Suprapubic skin (tissue), 4 donors: ENCODE measurements around the gene DGCR6. TPM values are rescaled to one million over a fixed set of nuclear protein-coding genes. Genes with fewer than 3 reads are reported as not detected.
A peak's percentile ranks its signal among the peaks of the same experiment; 100 is the strongest.
"Not testable (repeated sequence)": the region's sequence is repeated elsewhere in the genome, so short reads cannot be mapped to it uniquely, and the experiment has no call there.

Source experiments
- DNase-seq, 2 donors: peaks; one replicate each; pipeline ENCODE4 v3.0.0-alpha.2; 2019; ENCODE audit warnings: low spot score in 2 of 2
- H3K27ac ChIP-seq: fragments of 200-600 bp; sonication (generic); one replicate; pipeline ENCODE4 v1.5.1; 2019
- H3K27me3 ChIP-seq: fragments of 200-600 bp; sonication (generic); one replicate; pipeline ENCODE4 v1.5.1; 2019
- H3K36me3 ChIP-seq: fragments of 200-600 bp; sonication (generic); one replicate; pipeline ENCODE4 v1.5.1; 2019
- H3K4me1 ChIP-seq: fragments of 200-600 bp; sonication (generic); one replicate; pipeline ENCODE4 v1.5.1; 2019
- H3K4me3 ChIP-seq: fragments of 200-600 bp; sonication (generic); one replicate; pipeline ENCODE4 v1.5.1; 2019; ENCODE audit warnings: mild to moderate bottlenecking
- H3K9me3 ChIP-seq: fragments of 200-600 bp; sonication (generic); one replicate; pipeline ENCODE4 v1.5.1; 2019
- EP300 ChIP-seq: sonication (generic); formaldehyde crosslinking; IDR thresholded peaks from one replicate; pipeline ENCODE4 v1.6.1; 2017; ENCODE audit warnings: antibody characterized with exemption
- POLR2A ChIP-seq, 2 donors: fragments of 450-650 bp; IDR thresholded peaks; one replicate each; pipeline ENCODE4 v1.6.1; 2017; ENCODE audit warnings: antibody characterized with exemption in 2 of 2, mild to moderate bottlenecking in 2 of 2, moderate library complexity in 2 of 2
- POLR2AphosphoS5 ChIP-seq, 3 donors: sonication (generic); formaldehyde crosslinking; IDR thresholded peaks; one replicate each; pipeline ENCODE4 v1.6.1; 2017; ENCODE audit warnings: antibody characterized with exemption in 3 of 3
- WGBS: methylation state at CpG from one replicate; pipeline ENCODE4 v1.1.5; 2018; 5-methylcytosine and 5-hydroxymethylcytosine counted together
- total RNA-seq, 4 donors: library from RNA; depleted of rRNA; stranded (reverse); fragments of >200 nt; gene quantifications; one replicate each; pipeline ENCODE4 v1.1.0, GENCODE V29; 2016
- TF ChIP-seq, protein P1 (sequence below), 2 donors: fragments of 200-600 bp in 1 of 2; fragments of 450-650 bp in 1 of 2; sonication (generic) in 1 of 2; IDR thresholded peaks; one replicate each; pipeline ENCODE4 v1.5.1; 2016 to 2019; ENCODE audit warnings: antibody characterized with exemption in 2 of 2, mild to moderate bottlenecking in 1 of 2, moderate library complexity in 1 of 2

The DGCR6 gene
- total RNA-seq, 4 donors from 2014 or later = 4.9 to 11.2 (median 7.2) TPM

- Histone ChIP-seq H3K27ac (no peak overlapping the region), H3K4me1 (no peaks in the 10 kb centered on the region), H3K36me3 (no peaks in the 10 kb centered on the region), H3K9me3 (no peaks in the 10 kb centered on the region), H3K27me3 (peaks cover 33% of the 10 kb centered on the region), H3K4me3 (no peak overlapping the region)
- DNase-seq = peak; percentile 31 to 36
- WGBS = 66% methylated on average over 4 of the region's 6 CpGs
- TF ChIP-seq POLR2A (IDR thresholded peaks at IDR 0.05) (no peak), EP300 (no peak), POLR2AphosphoS5 (IDR thresholded peaks at IDR 0.05) (no peak)
- TF ChIP-seq, protein P1, sequence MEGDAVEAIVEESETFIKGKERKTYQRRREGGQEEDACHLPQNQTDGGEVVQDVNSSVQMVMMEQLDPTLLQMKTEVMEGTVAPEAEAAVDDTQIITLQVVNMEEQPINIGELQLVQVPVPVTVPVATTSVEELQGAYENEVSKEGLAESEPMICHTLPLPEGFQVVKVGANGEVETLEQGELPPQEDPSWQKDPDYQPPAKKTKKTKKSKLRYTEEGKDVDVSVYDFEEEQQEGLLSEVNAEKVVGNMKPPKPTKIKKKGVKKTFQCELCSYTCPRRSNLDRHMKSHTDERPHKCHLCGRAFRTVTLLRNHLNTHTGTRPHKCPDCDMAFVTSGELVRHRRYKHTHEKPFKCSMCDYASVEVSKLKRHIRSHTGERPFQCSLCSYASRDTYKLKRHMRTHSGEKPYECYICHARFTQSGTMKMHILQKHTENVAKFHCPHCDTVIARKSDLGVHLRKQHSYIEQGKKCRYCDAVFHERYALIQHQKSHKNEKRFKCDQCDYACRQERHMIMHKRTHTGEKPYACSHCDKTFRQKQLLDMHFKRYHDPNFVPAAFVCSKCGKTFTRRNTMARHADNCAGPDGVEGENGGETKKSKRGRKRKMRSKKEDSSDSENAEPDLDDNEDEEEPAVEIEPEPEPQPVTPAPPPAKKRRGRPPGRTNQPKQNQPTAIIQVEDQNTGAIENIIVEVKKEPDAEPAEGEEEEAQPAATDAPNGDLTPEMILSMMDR (IDR thresholded peaks at IDR 0.05) = no peak
Measured at GRCh38 chr22:18952022-18952421, 45.9 kb downstream of the DGCR6 start.

GRCh38 chr22:18953128-18953527 is 47.0 kb downstream of the DGCR6 start:
- not testable (repeated sequence) for H3K27ac ChIP-seq, H3K4me1 ChIP-seq, H3K4me3 ChIP-seq, H3K36me3 ChIP-seq, H3K9me3 ChIP-seq
- H3K27me3 ChIP-seq = peaks cover 33% of the 10 kb centered on the region
- DNase-seq = peak; percentile 36 to 58
- WGBS = 25% methylated on average over 3 of the region's 14 CpGs

GRCh38 chr22:18954303-18954989 is 48.3 kb downstream of the DGCR6 start:
- H3K9me3 ChIP-seq, H3K4me1 ChIP-seq, H3K27ac ChIP-seq, H3K4me3 ChIP-seq, H3K36me3 ChIP-seq: not testable (repeated sequence)
- H3K27me3 ChIP-seq = peaks cover 30% of the 10 kb centered on the region
- 25% methylated on average over 2 of the region's 14 CpGs for WGBS
- DNase-seq = peak; percentile 60 to 82
- TF ChIP-seq, protein P1 (IDR thresholded peaks at IDR 0.05) = peak; percentile 44 to 95

DNA sequence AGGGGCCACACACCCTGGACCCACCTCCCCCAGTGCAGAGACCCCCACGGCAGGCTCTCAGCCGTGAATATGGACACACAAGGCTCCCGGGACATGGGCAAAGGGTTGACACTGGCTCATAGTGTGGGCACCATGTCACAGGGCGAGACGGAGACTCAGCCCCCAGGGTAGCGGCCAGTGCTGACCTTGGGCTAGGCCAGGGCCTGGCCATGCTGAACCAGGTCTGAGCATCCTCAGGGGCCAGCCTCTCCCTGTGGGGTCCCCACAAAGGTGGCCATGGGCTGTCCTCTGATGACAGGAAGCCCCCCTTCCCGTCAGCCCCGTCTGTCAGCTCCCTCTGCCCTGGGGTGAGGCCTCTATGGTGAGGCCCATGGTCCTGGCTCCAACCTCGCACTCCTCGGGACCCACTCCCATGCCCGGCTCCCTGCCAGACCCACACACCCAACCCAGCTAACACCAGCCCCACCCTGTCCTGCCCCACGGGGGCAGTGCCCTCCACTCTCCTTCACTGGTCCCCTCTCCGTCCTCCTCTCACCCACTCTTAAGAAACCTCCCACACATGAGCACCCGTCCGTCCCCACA is 49.0 kb downstream of the DGCR6 start:
- WGBS = 80% methylated on average over 15 of the region's 15 CpGs
- peak; percentile 59 to 73 for DNase-seq

GRCh38 chr22:18955696-18956095 is 49.6 kb downstream of the DGCR6 start:
- Histone ChIP-seq H3K4me1 (no peaks in the 10 kb centered on the region), H3K27me3 (peaks cover 24% of the 10 kb centered on the region), H3K27ac (no peak overlapping the region), H3K36me3 (no peaks in the 10 kb centered on the region), H3K4me3 (no peak overlapping the region), H3K9me3 (no peaks in the 10 kb centered on the region)
- 89% methylated on average over 3 of the region's 10 CpGs for WGBS
- no peak for TF ChIP-seq POLR2A (IDR thresholded peaks at IDR 0.05)
- no peak for TF ChIP-seq POLR2AphosphoS5 (IDR thresholded peaks at IDR 0.05)
- TF ChIP-seq, protein P1 (IDR thresholded peaks at IDR 0.05) = no peak
- TF ChIP-seq EP300 = no peak
- peak; percentile 40 to 58 for DNase-seq

More for the DNA sequence above, 49.0 kb downstream of the DGCR6 start:
- Histone ChIP-seq H3K27ac (no peak overlapping the region), H3K27me3 (peaks cover 24% of the 10 kb centered on the region), H3K9me3 (no peaks in the 10 kb centered on the region), H3K36me3 (no peaks in the 10 kb centered on the region), H3K4me1 (no peaks in the 10 kb centered on the region), H3K4me3 (no peak overlapping the region)
- TF ChIP-seq POLR2AphosphoS5 (IDR thresholded peaks at IDR 0.05) = no peak
- TF ChIP-seq, protein P1 (IDR thresholded peaks at IDR 0.05) = no peak
- TF ChIP-seq POLR2A (IDR thresholded peaks at IDR 0.05) = no peak
- no peak for TF ChIP-seq EP300

- not testable (repeated sequence) for H3K4me3 ChIP-seq, H3K9me3 ChIP-seq, H3K27ac ChIP-seq, H3K4me1 ChIP-seq, H3K36me3 ChIP-seq
- peak; percentile 48 to 70 for DNase-seq
- 60% methylated on average over 8 of the region's 15 CpGs for WGBS
- peaks cover 21% of the 10 kb centered on the region for H3K27me3 ChIP-seq
Measured at GRCh38 chr22:18956121-18956895, 50.2 kb downstream of the DGCR6 start.

GRCh38 chr22:18956956-18957355 is 50.8 kb downstream of the DGCR6 start:
- H3K9me3 ChIP-seq, H3K4me3 ChIP-seq, H3K4me1 ChIP-seq: not testable (repeated sequence)

GRCh38 chr22:18957621-18958320 is 51.7 kb downstream of the DGCR6 start:
- not testable (repeated sequence) for H3K9me3 ChIP-seq, H3K36me3 ChIP-seq, H3K4me3 ChIP-seq, H3K27ac ChIP-seq, H3K4me1 ChIP-seq
- peak in 1 of 2 donors; percentile 69 for DNase-seq
- 43% methylated on average over 1 of the region's 18 CpGs for WGBS
- H3K27me3 ChIP-seq = peaks cover 15% of the 10 kb centered on the region

More at GRCh38 chr22:18956956-18957355, 50.8 kb downstream of the DGCR6 start:
- H3K27me3 ChIP-seq = peaks cover 20% of the 10 kb centered on the region
- 67% methylated on average over 11 of the region's 15 CpGs for WGBS
- not testable (repeated sequence) for H3K36me3 ChIP-seq, H3K27ac ChIP-seq
- DNase-seq = peak in 1 of 2 donors; percentile 64
